Parathyroid adenoma (tissue), 2 donors: ENCODE data around the gene MRPL1.

Experiments used
- H2AFZ ChIP-seq: fragments of 300-600 bp; sonication (generic); one replicate; pipeline ENCODE4 v1.7.0; 2017; ENCODE audit warnings: antibody characterized with exemption, mild to moderate bottlenecking
- H3K27ac ChIP-seq: fragments of 300-600 bp; sonication (generic); one replicate; pipeline ENCODE4 v1.7.0; 2017
- H3K27me3 ChIP-seq: fragments of 300-600 bp; sonication (generic); one replicate; pipeline ENCODE4 v1.7.0; 2017; ENCODE audit warnings: low read length; ENCODE audit not compliant: control insufficient read depth, insufficient read depth
- H3K36me3 ChIP-seq: fragments of 300-600 bp; sonication (generic); one replicate; pipeline ENCODE4 v1.7.0; 2017; ENCODE audit warnings: low read length; ENCODE audit not compliant: control insufficient read depth, insufficient read depth
- H3K4me1 ChIP-seq: fragments of 300-600 bp; sonication (generic); one replicate; pipeline ENCODE4 v1.7.0; 2017; ENCODE audit warnings: control low read depth
- H3K4me2 ChIP-seq: fragments of 300-600 bp; sonication (generic); one replicate; pipeline ENCODE4 v1.7.0; 2017; ENCODE audit warnings: low read length
- H3K4me3 ChIP-seq: fragments of 300-600 bp; sonication (generic); one replicate; pipeline ENCODE4 v1.7.0; 2017; ENCODE audit warnings: low read depth, low read length
- H3K79me2 ChIP-seq: fragments of 300-600 bp; sonication (generic); one replicate; pipeline ENCODE4 v1.7.0; 2017; ENCODE audit warnings: control low read depth
- H3K9ac ChIP-seq: fragments of 300-600 bp; sonication (generic); one replicate; pipeline ENCODE4 v1.7.0; 2017; ENCODE audit warnings: mild to moderate bottlenecking
- H3K9me3 ChIP-seq: fragments of 300-600 bp; sonication (generic); one replicate; pipeline ENCODE4 v1.7.0; 2017; ENCODE audit warnings: low read length; ENCODE audit not compliant: control insufficient read depth
- TF ChIP-seq, protein P1 (sequence below): fragments of 300-600 bp; sonication (generic); IDR thresholded peaks from one replicate; pipeline ENCODE4 v1.7.0; 2017; ENCODE audit warnings: antibody characterized with exemption, mild to moderate bottlenecking
- donor health status: primary hyperparathyroidism.

The MRPL1 gene

DNA sequence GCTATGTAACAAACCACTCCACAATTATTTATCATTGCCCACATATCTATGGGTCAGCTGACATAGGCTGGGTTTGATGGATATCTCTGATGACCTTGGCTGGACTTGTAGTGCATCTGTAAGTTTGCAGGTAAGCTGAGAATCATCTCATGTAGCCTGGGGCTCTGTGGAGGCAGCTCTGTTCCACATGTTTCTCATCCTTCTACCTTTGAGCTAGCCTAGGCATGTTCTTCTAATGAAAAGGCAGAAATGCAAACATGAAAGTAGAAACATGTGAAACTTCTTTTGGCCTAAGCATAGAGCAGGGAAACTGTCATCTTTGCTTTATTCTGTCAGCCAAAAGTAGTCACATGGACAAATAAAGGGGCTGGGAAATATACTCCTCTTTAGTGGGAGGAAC, 18.2 kb downstream of the MRPL1 start:
- no peak overlapping the region for H3K27ac ChIP-seq
- H3K4me3 ChIP-seq = no peak overlapping the region
- H3K79me2 ChIP-seq = peaks cover 9% of the 10 kb centered on the region
- H3K27me3 ChIP-seq = no peaks in the 10 kb centered on the region
- no peak overlapping the region for H2AFZ ChIP-seq
- H3K36me3 ChIP-seq = no peaks in the 10 kb centered on the region
- H3K4me1 ChIP-seq = no peaks in the 10 kb centered on the region
- no peak overlapping the region for H3K9ac ChIP-seq
- H3K9me3 ChIP-seq = no peaks in the 10 kb centered on the region
- TF ChIP-seq, protein P1, sequence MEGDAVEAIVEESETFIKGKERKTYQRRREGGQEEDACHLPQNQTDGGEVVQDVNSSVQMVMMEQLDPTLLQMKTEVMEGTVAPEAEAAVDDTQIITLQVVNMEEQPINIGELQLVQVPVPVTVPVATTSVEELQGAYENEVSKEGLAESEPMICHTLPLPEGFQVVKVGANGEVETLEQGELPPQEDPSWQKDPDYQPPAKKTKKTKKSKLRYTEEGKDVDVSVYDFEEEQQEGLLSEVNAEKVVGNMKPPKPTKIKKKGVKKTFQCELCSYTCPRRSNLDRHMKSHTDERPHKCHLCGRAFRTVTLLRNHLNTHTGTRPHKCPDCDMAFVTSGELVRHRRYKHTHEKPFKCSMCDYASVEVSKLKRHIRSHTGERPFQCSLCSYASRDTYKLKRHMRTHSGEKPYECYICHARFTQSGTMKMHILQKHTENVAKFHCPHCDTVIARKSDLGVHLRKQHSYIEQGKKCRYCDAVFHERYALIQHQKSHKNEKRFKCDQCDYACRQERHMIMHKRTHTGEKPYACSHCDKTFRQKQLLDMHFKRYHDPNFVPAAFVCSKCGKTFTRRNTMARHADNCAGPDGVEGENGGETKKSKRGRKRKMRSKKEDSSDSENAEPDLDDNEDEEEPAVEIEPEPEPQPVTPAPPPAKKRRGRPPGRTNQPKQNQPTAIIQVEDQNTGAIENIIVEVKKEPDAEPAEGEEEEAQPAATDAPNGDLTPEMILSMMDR = no peak
- H3K4me2 ChIP-seq = no peak overlapping the region

DNA sequence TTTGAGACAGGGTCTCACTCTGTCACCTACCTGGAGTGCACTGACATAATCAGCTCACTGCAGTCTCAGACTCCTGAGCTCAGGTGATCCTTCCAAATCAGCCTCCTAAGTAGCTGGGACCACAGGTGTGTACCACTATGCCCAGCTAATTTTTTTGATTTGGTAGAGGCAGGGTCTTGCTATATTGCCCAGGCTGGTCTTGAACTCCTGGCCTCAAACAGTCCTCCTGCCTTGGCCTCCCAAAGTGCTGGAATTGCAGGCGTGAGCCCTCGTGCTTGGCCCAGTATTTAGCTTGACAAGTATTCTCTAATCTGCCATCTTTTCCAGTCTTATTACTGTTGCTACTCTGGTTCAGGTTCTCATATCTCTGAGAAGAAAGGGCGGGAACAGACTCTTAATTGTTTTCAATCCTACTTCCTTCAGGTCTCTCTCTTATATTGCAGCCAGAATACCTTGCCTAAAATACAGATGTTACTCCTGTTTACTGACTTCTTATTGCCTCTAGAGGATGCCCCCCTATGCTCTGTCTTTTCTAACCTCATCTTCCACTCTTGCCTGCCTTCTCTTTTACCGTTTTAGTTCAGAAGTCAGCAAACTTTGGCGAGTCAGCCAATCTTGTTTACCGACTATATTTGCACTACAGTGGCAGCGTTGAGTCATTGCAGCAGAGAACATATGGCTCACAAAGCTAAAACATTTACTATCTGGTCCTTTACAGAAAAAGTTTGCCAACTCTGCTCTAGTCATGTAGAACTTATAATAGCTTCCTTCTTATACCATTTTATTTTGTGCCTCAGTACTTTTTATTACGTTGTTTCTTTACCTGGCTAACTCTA, 19.0 kb downstream of the MRPL1 start:
- Histone ChIP-seq H3K27me3 (no peaks in the 10 kb centered on the region), H3K79me2 (peaks cover 9% of the 10 kb centered on the region), H2AFZ (no peak overlapping the region), H3K9me3 (no peaks in the 10 kb centered on the region), H3K4me3 (no peak overlapping the region), H3K4me1 (no peaks in the 10 kb centered on the region), H3K27ac (no peak overlapping the region), H3K9ac (no peak overlapping the region), H3K36me3 (no peaks in the 10 kb centered on the region), H3K4me2 (no peak overlapping the region)
- TF ChIP-seq, protein P1 = no peak

DNA sequence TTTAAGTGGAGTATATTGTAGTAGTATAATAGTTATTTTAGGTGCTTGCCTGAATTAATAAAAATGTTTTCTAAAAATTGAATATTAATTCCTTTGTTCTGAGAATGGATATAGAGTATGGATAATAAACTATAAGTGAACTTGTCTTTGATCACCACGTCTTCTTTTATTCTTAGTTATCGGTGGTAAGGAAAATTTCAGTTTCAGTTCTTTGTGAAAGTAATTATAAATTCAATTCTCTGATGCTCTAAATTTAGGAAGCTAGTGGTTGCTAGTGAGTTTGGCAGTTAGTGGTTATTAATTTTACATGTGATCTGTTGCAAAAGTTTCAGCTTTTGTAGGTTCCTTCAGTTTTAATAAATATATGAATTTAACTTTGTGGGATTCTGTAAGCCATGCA, 30.8 kb downstream of the MRPL1 start:
- H3K4me2 ChIP-seq = no peak overlapping the region
- H3K79me2 ChIP-seq = no peaks in the 10 kb centered on the region
- no peaks in the 10 kb centered on the region for H3K27me3 ChIP-seq
- TF ChIP-seq, protein P1 = no peak
- no peak overlapping the region for H3K4me3 ChIP-seq
- no peaks in the 10 kb centered on the region for H3K36me3 ChIP-seq
- H3K9me3 ChIP-seq = no peaks in the 10 kb centered on the region
- no peaks in the 10 kb centered on the region for H3K4me1 ChIP-seq
- H3K27ac ChIP-seq = no peak overlapping the region
- H3K9ac ChIP-seq = no peak overlapping the region
- no peak overlapping the region for H2AFZ ChIP-seq

DNA sequence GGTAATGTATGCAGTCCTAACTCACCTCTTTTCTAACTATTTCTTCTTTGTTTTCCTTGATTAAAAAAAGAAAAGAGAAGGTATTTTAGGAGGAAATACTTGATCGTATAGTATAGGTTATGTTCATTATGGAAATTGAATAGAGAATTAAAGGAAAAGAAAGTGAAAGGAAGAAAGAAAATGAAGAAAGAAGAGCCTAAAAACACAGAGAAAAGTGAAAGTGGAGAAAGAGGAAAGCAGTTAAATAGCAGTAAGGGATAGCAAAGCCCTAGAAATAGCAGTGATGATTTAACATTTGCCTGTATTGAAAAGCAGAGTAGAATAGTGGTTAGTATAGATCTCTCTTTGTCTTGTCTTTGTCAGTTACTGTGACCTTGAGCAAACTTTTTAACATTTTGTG, 37.0 kb downstream of the MRPL1 start:
- Histone ChIP-seq H3K27ac (no peak overlapping the region), H3K79me2 (no peaks in the 10 kb centered on the region), H3K27me3 (no peaks in the 10 kb centered on the region), H3K36me3 (no peaks in the 10 kb centered on the region), H3K9ac (no peak overlapping the region), H3K4me3 (no peak overlapping the region), H2AFZ (no peak overlapping the region), H3K4me1 (no peaks in the 10 kb centered on the region), H3K4me2 (no peak overlapping the region), H3K9me3 (no peaks in the 10 kb centered on the region)
- TF ChIP-seq, protein P1 = no peak

DNA sequence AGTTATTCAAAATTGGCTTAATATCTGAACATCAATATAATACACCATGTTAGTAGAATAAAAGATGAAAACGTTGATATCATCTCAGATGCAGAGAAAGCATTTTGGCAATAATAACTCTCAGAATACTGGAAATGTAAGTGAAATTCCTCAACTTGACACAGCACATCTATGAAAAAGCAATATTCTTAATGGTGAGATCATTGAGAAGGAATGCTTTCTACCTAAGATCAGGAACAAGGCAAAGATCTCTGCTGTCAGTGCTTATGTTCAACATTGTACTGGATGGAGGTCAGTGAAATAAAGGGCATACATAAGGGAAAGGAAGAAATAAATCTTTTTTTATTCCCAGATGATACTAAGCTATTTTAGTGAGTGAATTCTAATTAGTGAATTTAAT, 40.6 kb downstream of the MRPL1 start:
- no peak overlapping the region for H3K9ac ChIP-seq
- no peaks in the 10 kb centered on the region for H3K36me3 ChIP-seq
- TF ChIP-seq, protein P1 = no peak
- no peak overlapping the region for H3K4me3 ChIP-seq
- no peaks in the 10 kb centered on the region for H3K27me3 ChIP-seq
- H2AFZ ChIP-seq = no peak overlapping the region
- no peak overlapping the region for H3K4me2 ChIP-seq
- H3K27ac ChIP-seq = no peak overlapping the region
- H3K9me3 ChIP-seq = no peaks in the 10 kb centered on the region
- H3K4me1 ChIP-seq = no peaks in the 10 kb centered on the region
- no peaks in the 10 kb centered on the region for H3K79me2 ChIP-seq
